Neural progenitor cell (in vitro differentiated cells): ENCODE measurements around the gene ESR2. TPM values are rescaled to one million over a fixed set of nuclear protein-coding genes. Genes with fewer than 3 reads are reported as not detected.

Source experiments
- DNase-seq: peaks from one replicate; pipeline ENCODE4 v3.0.0-alpha.2; 2016; ENCODE audit warnings: low spot score
- H2AFZ ChIP-seq: fragments of 200-600 bp; sonication (generic); replicated peaks from 2 replicates; pipeline ENCODE4 v1.6.1; 2016; ENCODE audit warnings: antibody characterized with exemption
- H3F3A ChIP-seq: fragments of 200-600 bp; sonication (generic); 2 replicates; pipeline ENCODE4 v1.6.1; 2016; ENCODE audit warnings: antibody characterized with exemption, low read depth
- H3K27ac ChIP-seq: fragments of 200-600 bp; sonication (generic); 2 replicates; pipeline ENCODE4 v1.5.1; 2016; ENCODE audit warnings: mild to moderate bottlenecking
- H3K27me3 ChIP-seq: fragments of 200-600 bp; sonication (generic); 2 replicates; pipeline ENCODE4 v1.6.1; 2016; ENCODE audit warnings: mild to moderate bottlenecking, moderate library complexity
- H3K36me3 ChIP-seq: fragments of 200-600 bp; sonication (generic); 2 replicates; pipeline ENCODE4 v1.5.1; 2016
- H3K4me1 ChIP-seq: fragments of 200-600 bp; sonication (generic); 2 replicates; pipeline ENCODE4 v1.6.1; 2016; ENCODE audit warnings: mixed run types
- H3K4me2 ChIP-seq: fragments of 200-600 bp; sonication (generic); 2 replicates; pipeline ENCODE4 v1.6.1; 2016
- H3K4me3 ChIP-seq: fragments of 200-600 bp; sonication (generic); 2 replicates; pipeline ENCODE4 v1.5.1; 2016
- H3K79me2 ChIP-seq: fragments of 200-600 bp; sonication (generic); 2 replicates; pipeline ENCODE4 v1.6.1; 2016; ENCODE audit warnings: low read depth
- H3K9ac ChIP-seq: fragments of 200-600 bp; sonication (generic); 2 replicates; pipeline ENCODE4 v1.6.1; 2016
- H3K9me3 ChIP-seq: fragments of 200-600 bp; sonication (generic); 2 replicates; pipeline ENCODE4 v1.5.1; 2016; ENCODE audit warnings: low read depth
- H4K20me1 ChIP-seq: fragments of 200-600 bp; sonication (generic); 2 replicates; pipeline ENCODE4 v1.6.1; 2016; ENCODE audit warnings: low read depth
- H3K27ac Mint-ChIP-seq: 3 replicates; pipeline ENCODE4 v1.8.0; 2021; ENCODE audit warnings: mixed read lengths
- H3K27me3 Mint-ChIP-seq: 2 replicates; pipeline ENCODE4 v1.8.0; 2022; ENCODE audit warnings: low read depth, mild to moderate bottlenecking, inconsistent platforms, moderate library complexity, mixed read lengths; ENCODE audit not compliant: insufficient read depth
- H3K36me3 Mint-ChIP-seq: 3 replicates; pipeline ENCODE4 v1.8.0; 2021; ENCODE audit warnings: mixed read lengths
- H3K4me1 Mint-ChIP-seq: 3 replicates; pipeline ENCODE4 v1.8.0; 2021; ENCODE audit warnings: mixed read lengths
- H3K4me3 Mint-ChIP-seq: 3 replicates; pipeline ENCODE4 v1.8.0; 2021; ENCODE audit warnings: mild to moderate bottlenecking, moderate library complexity, mixed read lengths
- H3K9me3 Mint-ChIP-seq: 3 replicates; pipeline ENCODE4 v1.8.0; 2020; ENCODE audit warnings: mixed read lengths
- CTCF ChIP-seq: fragments of 200-600 bp; sonication (generic); IDR thresholded peaks from 2 replicates; pipeline ENCODE4 v1.5.1; 2017; ENCODE audit warnings: antibody characterized with exemption, mild to moderate bottlenecking
- EZH2 ChIP-seq: fragments of 200-600 bp; sonication (generic); IDR thresholded peaks from 2 replicates; pipeline ENCODE4 v1.6.1; 2017; ENCODE audit warnings: antibody characterized with exemption, mild to moderate bottlenecking, moderate library complexity
- EZH2phosphoT487 ChIP-seq: fragments of 200-600 bp; sonication (generic); IDR thresholded peaks from 2 replicates; pipeline ENCODE4 v1.6.1; 2017; ENCODE audit warnings: antibody characterized with exemption
- total RNA-seq: library from RNA; depleted of rRNA; stranded (reverse); fragments of >200 nt; gene quantifications from 2 replicates; pipeline ENCODE4 v1.2.3, GENCODE V29; 2015; ENCODE audit warnings: low replicate concordance

Gene ESR2
- total RNA-seq, 1 donor from 2014 or later, result 0.21 TPM

GRCh38 chr14:64187331-64187730 lies 106.8 kb downstream of the ESR2 start:
- peaks cover 40% of the 10 kb centered on the region for H3K36me3 Mint-ChIP-seq
- no peaks in the 10 kb centered on the region for H3K27me3 Mint-ChIP-seq
- no peak overlapping the region for H2AFZ ChIP-seq
- H3K9ac ChIP-seq, result no peak overlapping the region
- H3K79me2 ChIP-seq, result no peaks in the 10 kb centered on the region
- peak overlapping the region; percentile 73 for H3K4me2 ChIP-seq
- DNase-seq, result no peak
- H3K9me3 ChIP-seq, result no peaks in the 10 kb centered on the region
- TF ChIP-seq EZH2phosphoT487 (no peak), EZH2 (no peak), CTCF (no peak)
- H3K4me1 Mint-ChIP-seq, result peaks cover 22% of the 10 kb centered on the region
- H3K36me3 ChIP-seq, result no peaks in the 10 kb centered on the region
- H4K20me1 ChIP-seq, result peaks cover 60% of the 10 kb centered on the region
- peaks cover 22% of the 10 kb centered on the region for H3K4me1 ChIP-seq
- H3K4me3 Mint-ChIP-seq, result no peak overlapping the region
- H3K27ac ChIP-seq, result no peak overlapping the region
- H3K27me3 ChIP-seq, result peaks cover 19% of the 10 kb centered on the region
- H3K9me3 Mint-ChIP-seq, result peaks cover 15% of the 10 kb centered on the region
- no peak overlapping the region for H3K27ac Mint-ChIP-seq
- H3K4me3 ChIP-seq, result no peak overlapping the region
- H3F3A ChIP-seq, result peaks cover 27% of the 10 kb centered on the region

- H3K9me3 Mint-ChIP-seq, result peaks cover 19% of the 10 kb centered on the region
- TF ChIP-seq CTCF (no peak), EZH2 (no peak), EZH2phosphoT487 (peak; percentile 98)
- no peaks in the 10 kb centered on the region for H3K27me3 Mint-ChIP-seq
- Histone ChIP-seq H3K4me1 (peaks cover 21% of the 10 kb centered on the region), H3K79me2 (no peaks in the 10 kb centered on the region), H3K27ac (peak overlapping the region; percentile 66), H3K9me3 (no peaks in the 10 kb centered on the region), H4K20me1 (peaks cover 53% of the 10 kb centered on the region), H3K9ac (no peak overlapping the region), H3K4me3 (peak overlapping the region; percentile 34), H3K27me3 (peaks cover 19% of the 10 kb centered on the region), H2AFZ (no peak overlapping the region), H3F3A (peaks cover 23% of the 10 kb centered on the region), H3K36me3 (peaks cover 2% of the 10 kb centered on the region), H3K4me2 (peak overlapping the region; percentile 73)
- peak overlapping the region; percentile 90 for H3K27ac Mint-ChIP-seq
- H3K4me3 Mint-ChIP-seq, result peak overlapping the region; percentile 79
- H3K4me1 Mint-ChIP-seq, result peaks cover 18% of the 10 kb centered on the region
- H3K36me3 Mint-ChIP-seq, result peaks cover 45% of the 10 kb centered on the region
- peak; percentile 85 for DNase-seq
Observed at GRCh38 chr14:64186231-64187129, 107.7 kb downstream of the ESR2 start.

- Histone ChIP-seq H3K79me2 (no peaks in the 10 kb centered on the region), H3K4me3 (no peak overlapping the region), H4K20me1 (peaks cover 42% of the 10 kb centered on the region), H3K9ac (no peak overlapping the region), H3K36me3 (peaks cover 12% of the 10 kb centered on the region), H2AFZ (no peak overlapping the region), H3K27ac (no peak overlapping the region), H3K4me2 (no peak overlapping the region), H3K9me3 (no peaks in the 10 kb centered on the region), H3K27me3 (peaks cover 19% of the 10 kb centered on the region), H3K4me1 (peaks cover 21% of the 10 kb centered on the region), H3F3A (peaks cover 23% of the 10 kb centered on the region)
- no peak for DNase-seq
- H3K4me1 Mint-ChIP-seq, result peaks cover 18% of the 10 kb centered on the region
- H3K27ac Mint-ChIP-seq, result no peak overlapping the region
- no peak for TF ChIP-seq EZH2
- no peak for TF ChIP-seq CTCF
- TF ChIP-seq EZH2phosphoT487, result no peak
- H3K36me3 Mint-ChIP-seq, result peaks cover 44% of the 10 kb centered on the region
- H3K27me3 Mint-ChIP-seq, result no peaks in the 10 kb centered on the region
- H3K4me3 Mint-ChIP-seq, result no peak overlapping the region
- H3K9me3 Mint-ChIP-seq, result peaks cover 19% of the 10 kb centered on the region
Observed at GRCh38 chr14:64185184-64185583, 109.0 kb downstream of the ESR2 start.
